Measurements from ENCODE around the gene LHFPL3.

GRCh38 chr7:104723001-104723400, 394.6 kb downstream of the LHFPL3 start:
- TF ChIP-seq EP300 (IDR thresholded peaks at IDR 0.05; ENCODE audit: borderline replicate concordance) (no peak), CEBPB (IDR thresholded peaks at IDR 0.05) (no peak), CREB1 (IDR thresholded peaks at IDR 0.05; ENCODE audit: low read depth) (no peak), FOXM1 (IDR thresholded peaks at IDR 0.05; ENCODE audit: borderline replicate concordance, low read depth) (no peak), ZBTB7A (IDR thresholded peaks at IDR 0.05; ENCODE audit: low read depth) (no peak), TAF1 (IDR thresholded peaks at IDR 0.05; ENCODE audit: low read depth) (no peak), EGR1 (IDR thresholded peaks at IDR 0.05) (no peak), YY1 (IDR thresholded peaks at IDR 0.05; ENCODE audit: low read depth) (no peak)

Data from Ishikawa (cell line).